ENCODE data around the gene SDR9C7. TPM values are rescaled to one million over a fixed set of nuclear protein-coding genes. Genes with fewer than 3 reads are reported as not detected.
"Not testable (repeated sequence)": the region's sequence is repeated elsewhere in the genome, so short reads cannot be mapped to it uniquely, and the experiment has no call there.

The SDR9C7 gene
- total RNA-seq, 4 donors from 2014 or later: not detected

DNA sequence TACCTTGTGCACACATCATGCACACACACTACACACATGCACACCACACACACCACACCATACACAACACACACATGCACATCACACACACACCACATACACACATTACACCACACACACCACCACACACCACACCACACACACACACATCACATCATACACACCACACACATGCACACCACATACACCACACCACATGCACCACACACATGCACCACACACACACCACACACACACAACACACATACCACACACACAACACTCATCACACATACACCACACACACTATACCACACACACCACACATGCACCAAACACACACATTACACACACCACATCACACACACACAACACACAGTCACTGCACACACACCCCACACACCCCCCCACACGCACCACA is 38.1 kb downstream of the SDR9C7 start:
- Histone ChIP-seq H3K27me3 (no peaks in the 10 kb centered on the region), H3K4me3 (no peak overlapping the region), H3K36me3 (no peaks in the 10 kb centered on the region), H3K9me3 (peaks cover 0 to 17% (median 2%) of the 10 kb centered on the region in 3 donors), H3K27ac (no peak overlapping the region), H3K4me1 (no peaks in the 10 kb centered on the region)
- no peak for ATAC-seq
- TF ChIP-seq POLR2A (IDR thresholded peaks at IDR 0.05) (no peak), EP300 (IDR thresholded peaks at IDR 0.05) (no peak), POLR2AphosphoS5 (IDR thresholded peaks at IDR 0.05) (no peak)
- TF ChIP-seq, protein P1, sequence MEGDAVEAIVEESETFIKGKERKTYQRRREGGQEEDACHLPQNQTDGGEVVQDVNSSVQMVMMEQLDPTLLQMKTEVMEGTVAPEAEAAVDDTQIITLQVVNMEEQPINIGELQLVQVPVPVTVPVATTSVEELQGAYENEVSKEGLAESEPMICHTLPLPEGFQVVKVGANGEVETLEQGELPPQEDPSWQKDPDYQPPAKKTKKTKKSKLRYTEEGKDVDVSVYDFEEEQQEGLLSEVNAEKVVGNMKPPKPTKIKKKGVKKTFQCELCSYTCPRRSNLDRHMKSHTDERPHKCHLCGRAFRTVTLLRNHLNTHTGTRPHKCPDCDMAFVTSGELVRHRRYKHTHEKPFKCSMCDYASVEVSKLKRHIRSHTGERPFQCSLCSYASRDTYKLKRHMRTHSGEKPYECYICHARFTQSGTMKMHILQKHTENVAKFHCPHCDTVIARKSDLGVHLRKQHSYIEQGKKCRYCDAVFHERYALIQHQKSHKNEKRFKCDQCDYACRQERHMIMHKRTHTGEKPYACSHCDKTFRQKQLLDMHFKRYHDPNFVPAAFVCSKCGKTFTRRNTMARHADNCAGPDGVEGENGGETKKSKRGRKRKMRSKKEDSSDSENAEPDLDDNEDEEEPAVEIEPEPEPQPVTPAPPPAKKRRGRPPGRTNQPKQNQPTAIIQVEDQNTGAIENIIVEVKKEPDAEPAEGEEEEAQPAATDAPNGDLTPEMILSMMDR (IDR thresholded peaks at IDR 0.05): no peak
- 40% methylated on average over 1 of the region's 1 CpG; no CpG with 5 or more reads in 1 of the 2 donors for WGBS, 2 donors (ENCODE audit: low coverage in 1 of 2)

DNA sequence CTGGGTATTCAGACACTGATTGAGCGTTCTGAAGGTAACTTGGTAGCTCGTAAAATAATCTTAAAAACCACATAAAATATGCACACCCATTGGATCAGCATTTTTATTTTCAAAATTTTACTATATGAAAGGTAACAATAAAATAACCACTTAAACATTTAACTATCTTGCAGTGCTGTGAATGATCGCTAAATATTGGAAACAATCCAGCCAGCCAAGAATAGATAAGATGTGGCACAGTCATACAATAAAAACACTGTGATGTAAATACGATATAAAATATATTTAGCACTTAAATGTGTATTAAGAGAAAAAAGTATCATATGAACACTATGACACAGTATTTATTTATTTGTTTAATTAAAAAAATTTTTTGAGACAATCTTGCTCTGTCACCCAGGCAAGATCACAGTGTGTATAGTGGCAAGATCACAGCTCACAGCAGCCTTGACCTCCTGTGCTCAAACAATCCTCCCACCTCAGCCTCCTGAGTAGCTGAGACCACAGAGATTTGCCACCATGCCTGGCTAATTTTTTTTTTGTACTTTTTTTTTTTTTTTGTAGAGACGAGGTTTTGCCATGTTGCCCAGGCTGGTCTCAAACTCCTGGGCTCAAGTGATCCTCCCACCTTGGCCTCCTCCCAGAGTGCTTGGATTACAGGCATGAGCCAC is 39.4 kb downstream of the SDR9C7 start:
- no peak for ATAC-seq
- Histone ChIP-seq H3K4me1 (no peaks in the 10 kb centered on the region), H3K27me3 (no peaks in the 10 kb centered on the region), H3K4me3 (no peak overlapping the region), H3K27ac (no peak overlapping the region), H3K9me3 (peaks cover 0 to 5% (median 0%) of the 10 kb centered on the region in 3 donors), H3K36me3 (no peaks in the 10 kb centered on the region)
- TF ChIP-seq, protein P1 (IDR thresholded peaks at IDR 0.05): no peak
- 51 to 59% methylated on average over 5 of the region's 5 CpGs for WGBS, 2 donors (ENCODE audit: low coverage in 1 of 2)

DNA sequence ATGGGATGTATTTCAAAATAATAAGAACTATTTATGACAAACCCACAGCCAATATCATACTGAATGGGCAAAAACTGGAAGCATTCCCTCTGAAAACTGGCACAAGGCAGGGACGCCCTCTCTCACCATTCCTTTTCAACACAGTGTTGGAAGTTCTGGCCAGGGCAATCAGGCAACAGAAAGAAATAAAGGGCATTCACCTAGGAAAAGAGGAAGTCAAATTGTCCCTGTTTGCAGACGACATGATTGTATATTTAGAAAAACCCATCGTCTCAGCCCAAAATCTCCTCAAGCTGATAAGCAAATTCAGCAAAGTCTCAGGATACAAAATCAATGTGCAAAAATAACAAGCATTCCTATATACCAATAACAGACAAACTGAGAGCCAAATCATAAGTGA is 42.3 kb downstream of the SDR9C7 start:
- H3K4me1 ChIP-seq: not testable (repeated sequence)

DNA sequence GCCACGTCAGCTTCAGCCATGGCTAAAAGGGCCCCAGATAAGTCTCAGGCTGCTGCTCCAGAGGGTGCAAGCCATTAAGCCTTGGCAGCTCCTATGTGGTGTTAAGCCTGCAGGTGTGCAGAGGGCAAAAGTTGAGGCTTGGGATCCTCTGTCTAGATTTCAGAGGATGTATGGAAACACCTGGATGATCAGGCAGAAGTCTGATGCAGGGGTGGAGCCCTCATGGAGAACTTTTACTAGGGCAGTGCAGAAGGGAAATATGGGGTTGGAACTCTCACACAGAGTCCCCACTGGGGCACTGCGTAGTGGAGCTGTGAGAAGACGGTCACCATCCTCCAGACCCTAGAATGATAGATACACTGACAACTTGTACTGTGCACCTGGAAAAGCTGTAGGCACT is 47.9 kb downstream of the SDR9C7 start:
- Histone ChIP-seq H3K4me3 (no peak overlapping the region), H3K27ac (no peak overlapping the region), H3K4me1 (no peaks in the 10 kb centered on the region), H3K36me3 (no peaks in the 10 kb centered on the region), H3K9me3 (peaks cover 0 to 20% (median 0%) of the 10 kb centered on the region in 3 donors), H3K27me3 (no peaks in the 10 kb centered on the region)
- 0 to 57% methylated on average over 1 of the region's 3 CpGs for WGBS, 2 donors (ENCODE audit: low coverage in 1 of 2)
- ATAC-seq: no peak
- no peak for TF ChIP-seq POLR2AphosphoS5 (IDR thresholded peaks at IDR 0.05)
- no peak for TF ChIP-seq POLR2A (IDR thresholded peaks at IDR 0.05)
- TF ChIP-seq, protein P1 (IDR thresholded peaks at IDR 0.05): no peak
- TF ChIP-seq EP300 (IDR thresholded peaks at IDR 0.05): no peak

More for the DNA sequence above, 42.3 kb downstream of the SDR9C7 start:
- H3K4me3 ChIP-seq, H3K27me3 ChIP-seq, H3K9me3 ChIP-seq, ATAC-seq, H3K36me3 ChIP-seq, H3K27ac ChIP-seq: not testable (repeated sequence)
- WGBS, 2 donors (ENCODE audit: low coverage in 1 of 2): 70 to 100% methylated on average over 2 to 3 of the region's 3 CpGs

DNA sequence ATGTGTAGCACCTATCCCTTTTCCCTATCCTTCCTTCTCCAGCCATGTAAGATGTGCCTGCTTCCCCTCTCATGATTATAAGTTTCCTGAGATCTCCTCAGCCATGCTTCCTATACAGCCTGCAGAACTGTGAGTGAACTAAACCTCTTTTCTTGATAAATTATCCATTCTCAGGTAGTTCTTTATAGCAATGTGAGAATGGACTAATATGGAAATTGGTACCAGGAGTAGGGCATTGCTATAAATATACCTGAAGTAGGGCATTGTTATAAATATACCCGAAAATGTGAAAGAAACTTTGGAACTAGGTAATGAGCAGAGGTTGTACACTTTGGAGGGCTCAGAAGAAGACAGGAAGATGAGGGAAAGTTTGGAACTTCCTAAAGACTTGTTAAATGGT is 48.9 kb downstream of the SDR9C7 start:
- ATAC-seq: no peak
- Histone ChIP-seq H3K4me3 (no peak overlapping the region), H3K27ac (no peak overlapping the region), H3K36me3 (no peaks in the 10 kb centered on the region), H3K4me1 (no peaks in the 10 kb centered on the region), H3K27me3 (no peaks in the 10 kb centered on the region), H3K9me3 (peaks cover 0 to 20% (median 0%) of the 10 kb centered on the region in 3 donors)
- WGBS, 2 donors (ENCODE audit: low coverage in 1 of 2): 91% methylated on average over 1 of the region's 1 CpG; no CpG with 5 or more reads in 1 of the 2 donors
- TF ChIP-seq POLR2A (IDR thresholded peaks at IDR 0.05) (no peak), POLR2AphosphoS5 (IDR thresholded peaks at IDR 0.05) (no peak), EP300 (IDR thresholded peaks at IDR 0.05) (no peak)
- TF ChIP-seq, protein P1 (IDR thresholded peaks at IDR 0.05): no peak

All from gastroesophageal sphincter (tissue), 4 donors.